Calu3 (cell line): ENCODE results near the gene ADM. TPM values are rescaled to one million over a fixed set of nuclear protein-coding genes. Genes with fewer than 3 reads are reported as not detected.

Source experiments
- BruUV-seq: library from RNA; stranded (reverse); fragments of 400-500 nt; replicated peaks from 2 replicates; lab custom pipeline; 2021; lab: Mats Ljungman, UMichigan
- CTCF ChIA-PET: fragments of 300-600 bp; sonication (Branson Sonifier 250); formaldehyde crosslinking; loops from one replicate; lab custom pipeline; 2022; ENCODE audit warnings: antibody characterized with exemption; lab: Charles Lee
- DNase-seq: peaks from one replicate; pipeline ENCODE4 v3.0.0; 2022
- H3K27ac Mint-ChIP-seq: one replicate; pipeline ENCODE4 v1.8.0; 2022; ENCODE audit warnings: mixed read lengths; ENCODE audit not compliant: unreplicated experiment
- H3K27me3 Mint-ChIP-seq: one replicate; pipeline ENCODE4 v1.8.0; 2022; ENCODE audit warnings: mixed read lengths; ENCODE audit not compliant: unreplicated experiment
- H3K36me3 Mint-ChIP-seq: one replicate; pipeline ENCODE4 v1.8.0; 2022; ENCODE audit warnings: mild to moderate bottlenecking, moderate library complexity, mixed read lengths; ENCODE audit not compliant: insufficient read depth, unreplicated experiment
- H3K4me1 Mint-ChIP-seq: one replicate; pipeline ENCODE4 v1.8.0; 2022; ENCODE audit warnings: mild to moderate bottlenecking, low read depth, mixed read lengths; ENCODE audit not compliant: unreplicated experiment
- H3K4me3 Mint-ChIP-seq: one replicate; pipeline ENCODE4 v1.8.0; 2022; ENCODE audit warnings: mild to moderate bottlenecking, low read depth, moderate library complexity, mixed read lengths; ENCODE audit not compliant: unreplicated experiment
- H3K9me3 Mint-ChIP-seq: one replicate; pipeline ENCODE4 v1.8.0; 2022; ENCODE audit warnings: low read depth, mixed read lengths; ENCODE audit not compliant: unreplicated experiment
- intact Hi-C: fragments of 100-400 bp; cut with micrococcal nuclease; formaldehyde crosslinking; loops from one replicate; pipeline ENCODE4 v1.10.0; 2022; ENCODE audit not compliant: unreplicated experiment
- total RNA-seq: library from RNA; stranded (reverse); gene quantifications from 2 replicates; pipeline ENCODE4 v1.2.3, GENCODE V29; 2022
- TF ChIP-seq, protein P1 (sequence below): fragments of 200-600 bp; IDR thresholded peaks from one replicate; pipeline ENCODE4 v1.8.0; 2022; ENCODE audit warnings: antibody characterized with exemption; ENCODE audit not compliant: unreplicated experiment

ADM gene
- total RNA-seq, 1 experiment from 2014 or later, result 2.0 TPM

DNA sequence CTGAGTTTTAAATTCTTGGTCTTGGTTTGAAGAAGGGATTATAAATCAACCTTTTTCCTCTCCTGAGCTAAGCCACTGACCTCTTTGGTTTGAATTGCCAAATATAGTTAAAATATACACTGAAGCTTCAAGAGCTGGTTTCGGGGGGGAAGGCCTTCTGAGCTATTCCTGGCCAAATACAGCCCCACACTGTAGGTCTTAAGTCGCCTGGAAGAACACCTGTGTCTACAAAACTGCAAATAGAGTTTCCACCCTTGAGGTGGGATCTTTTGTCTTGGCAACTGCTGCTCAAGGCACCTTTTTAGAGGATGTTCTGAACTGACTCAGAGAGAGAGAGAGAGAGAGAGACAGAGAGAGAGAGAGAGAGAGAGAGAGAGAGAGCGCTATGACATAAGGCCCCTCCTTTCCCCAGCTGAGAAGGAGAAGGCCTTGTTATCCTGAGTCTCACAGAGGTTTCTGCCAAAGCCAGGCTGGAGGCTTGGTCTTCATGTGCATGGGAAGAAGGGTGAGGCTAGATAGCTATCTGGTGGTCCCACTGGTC is 5.5 kb downstream of the ADM start:
- DNase-seq, result no peak
- peaks cover 31% of the 10 kb centered on the region for H3K36me3 Mint-ChIP-seq
- TF ChIP-seq, protein P1, sequence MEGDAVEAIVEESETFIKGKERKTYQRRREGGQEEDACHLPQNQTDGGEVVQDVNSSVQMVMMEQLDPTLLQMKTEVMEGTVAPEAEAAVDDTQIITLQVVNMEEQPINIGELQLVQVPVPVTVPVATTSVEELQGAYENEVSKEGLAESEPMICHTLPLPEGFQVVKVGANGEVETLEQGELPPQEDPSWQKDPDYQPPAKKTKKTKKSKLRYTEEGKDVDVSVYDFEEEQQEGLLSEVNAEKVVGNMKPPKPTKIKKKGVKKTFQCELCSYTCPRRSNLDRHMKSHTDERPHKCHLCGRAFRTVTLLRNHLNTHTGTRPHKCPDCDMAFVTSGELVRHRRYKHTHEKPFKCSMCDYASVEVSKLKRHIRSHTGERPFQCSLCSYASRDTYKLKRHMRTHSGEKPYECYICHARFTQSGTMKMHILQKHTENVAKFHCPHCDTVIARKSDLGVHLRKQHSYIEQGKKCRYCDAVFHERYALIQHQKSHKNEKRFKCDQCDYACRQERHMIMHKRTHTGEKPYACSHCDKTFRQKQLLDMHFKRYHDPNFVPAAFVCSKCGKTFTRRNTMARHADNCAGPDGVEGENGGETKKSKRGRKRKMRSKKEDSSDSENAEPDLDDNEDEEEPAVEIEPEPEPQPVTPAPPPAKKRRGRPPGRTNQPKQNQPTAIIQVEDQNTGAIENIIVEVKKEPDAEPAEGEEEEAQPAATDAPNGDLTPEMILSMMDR, result no peak
- intact Hi-C loops, result no loop called here
- peaks cover 34% of the 10 kb centered on the region for H3K4me1 Mint-ChIP-seq
- H3K27me3 Mint-ChIP-seq, result no peaks in the 10 kb centered on the region
- H3K27ac Mint-ChIP-seq, result no peak overlapping the region
- no TSS peak for BruUV-seq
- no peaks in the 10 kb centered on the region for H3K9me3 Mint-ChIP-seq
- CTCF ChIA-PET, result interaction anchor here (0.7 to 3.1 kb wide), 2 partner anchors 53 to 56 kb away, joined by 4 to 17 read pairs; no protein-coding TSS in a partner anchor
- H3K4me3 Mint-ChIP-seq, result no peak overlapping the region

DNA sequence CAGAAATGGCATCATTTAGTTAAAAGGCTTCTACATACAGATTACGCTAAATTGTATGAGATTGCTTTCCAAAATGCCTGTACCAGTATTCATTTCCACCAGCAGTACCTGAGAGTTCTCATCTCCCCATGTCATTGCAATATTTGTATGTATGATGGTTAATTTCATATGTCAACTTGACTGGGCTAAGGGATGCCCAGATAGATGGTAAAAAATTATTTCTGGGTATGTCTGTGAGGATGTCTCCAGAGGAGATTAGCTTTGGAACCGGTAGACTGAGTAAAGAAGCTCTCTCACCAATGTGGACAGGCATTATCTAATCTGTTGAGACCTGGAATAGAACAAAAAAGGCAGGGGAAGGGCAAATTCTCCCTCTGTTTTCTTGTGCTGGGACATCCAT is 6.9 kb downstream of the ADM start:
- intact Hi-C loops, result no loop called here
- no peaks in the 10 kb centered on the region for H3K27me3 Mint-ChIP-seq
- no peak overlapping the region for H3K4me3 Mint-ChIP-seq
- TF ChIP-seq, protein P1, result no peak
- CTCF ChIA-PET, result no interaction called here
- peaks cover 29% of the 10 kb centered on the region for H3K4me1 Mint-ChIP-seq
- no peaks in the 10 kb centered on the region for H3K9me3 Mint-ChIP-seq
- no peak for DNase-seq
- H3K36me3 Mint-ChIP-seq, result peaks cover 17% of the 10 kb centered on the region
- no peak overlapping the region for H3K27ac Mint-ChIP-seq
- BruUV-seq, result no TSS peak

DNA sequence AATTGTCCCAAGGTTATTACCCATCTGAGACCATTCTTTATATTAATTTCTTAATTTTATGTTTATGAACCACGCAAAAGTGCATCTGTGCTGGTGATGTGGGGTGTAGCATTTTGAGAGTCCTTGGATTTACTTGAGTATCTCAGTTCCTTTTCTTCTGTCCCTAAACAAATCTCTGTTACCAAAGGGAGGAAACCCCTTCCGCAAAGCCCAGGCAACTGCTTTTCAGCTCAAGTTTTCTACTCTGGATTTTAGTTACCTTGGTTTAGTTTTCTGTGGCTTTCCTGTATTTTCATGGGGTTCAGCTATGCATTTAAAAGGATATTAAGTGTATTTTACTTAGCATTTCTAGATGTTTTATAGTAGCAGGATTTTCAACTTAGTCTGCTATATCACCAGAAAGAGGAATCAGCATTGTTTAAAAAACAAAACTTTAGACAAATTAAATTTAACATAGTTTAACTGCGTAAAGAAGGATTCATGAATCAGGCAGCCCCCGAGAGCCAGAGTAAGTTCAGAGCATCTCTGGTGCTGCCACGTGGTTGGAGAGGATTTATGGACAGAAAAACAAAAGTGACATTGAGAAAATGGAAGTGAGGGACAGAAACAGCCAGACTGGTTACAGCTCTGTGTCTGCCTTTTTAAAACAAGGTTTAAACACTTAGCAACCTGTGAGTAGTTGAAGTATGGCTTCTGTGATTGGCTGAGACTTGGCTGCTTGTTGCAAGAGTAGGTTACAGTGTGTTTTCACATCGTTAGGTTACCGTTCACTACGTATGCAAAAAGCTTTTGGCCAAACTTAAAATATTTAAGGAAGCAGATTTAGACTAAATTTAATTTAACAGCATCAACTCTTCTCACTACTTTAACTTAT is 9.6 kb downstream of the ADM start:
- intact Hi-C loops, result no loop called here
- Mint-ChIP-seq H3K27ac (peak overlapping the region; percentile 45), H3K27me3 (no peaks in the 10 kb centered on the region), H3K9me3 (no peaks in the 10 kb centered on the region), H3K36me3 (no peaks in the 10 kb centered on the region), H3K4me3 (no peak overlapping the region), H3K4me1 (peaks cover 8% of the 10 kb centered on the region)
- TF ChIP-seq, protein P1, result no peak
- CTCF ChIA-PET, result interaction anchor here (0.6 to 1.6 kb wide), 2 partner anchors 10 to 182 kb away, joined by 3 to 7 read pairs; partner anchors contain the start of gene ADM
- DNase-seq, result no peak
- no TSS peak for BruUV-seq

DNA sequence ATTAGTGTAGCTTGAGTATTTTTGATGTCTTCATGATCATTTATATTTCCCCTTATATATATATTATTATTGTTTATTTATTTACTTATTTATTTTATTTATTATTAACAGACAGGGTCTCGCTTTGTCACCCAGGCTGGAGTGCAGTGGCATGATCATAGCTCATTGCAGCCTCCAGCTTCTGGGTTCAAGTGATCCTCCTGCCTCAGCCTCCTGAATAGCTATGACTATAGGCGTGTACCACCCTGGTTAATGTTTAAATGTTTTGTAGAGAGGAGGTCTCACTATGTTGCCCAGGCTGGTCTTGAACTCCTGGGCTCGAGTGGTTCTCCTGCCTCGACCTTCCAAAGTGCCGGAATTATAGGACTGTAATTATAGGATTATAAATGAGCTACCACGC is 10.2 kb downstream of the ADM start:
- H3K27me3 Mint-ChIP-seq, result no peaks in the 10 kb centered on the region
- CTCF ChIA-PET, result interaction anchor here (1.6 kb wide), 1 partner anchor 11 kb away, joined by 7 read pairs; the partner anchor contains the start of gene ADM
- no peaks in the 10 kb centered on the region for H3K9me3 Mint-ChIP-seq
- no TSS peak for BruUV-seq
- no peak for DNase-seq
- no peak overlapping the region for H3K4me3 Mint-ChIP-seq
- no peaks in the 10 kb centered on the region for H3K36me3 Mint-ChIP-seq
- peaks cover 1% of the 10 kb centered on the region for H3K4me1 Mint-ChIP-seq
- TF ChIP-seq, protein P1, result no peak
- no peak overlapping the region for H3K27ac Mint-ChIP-seq
- intact Hi-C loops, result no loop called here
